Neuronal stem cell (in vitro differentiated cells): Measurements from ENCODE around the gene GDF2.

Experiments
- DNase-seq: peaks from one replicate; pipeline ENCODE4 v3.0.0-alpha.2; 2013; ENCODE audit warnings: low spot score
- H2AFZ ChIP-seq: one replicate; pipeline ENCODE4 v1.6.1; 2013; ENCODE audit warnings: mild to moderate bottlenecking, low read length, inconsistent platforms
- H2AK5ac ChIP-seq: 2 replicates; pipeline ENCODE4 v1.6.1; 2013; ENCODE audit warnings: low read depth, mild to moderate bottlenecking, inconsistent platforms, low read length, moderate library complexity, mixed read lengths
- H2BK120ac ChIP-seq: 2 replicates; pipeline ENCODE4 v1.6.1; 2013; ENCODE audit warnings: low read depth, mild to moderate bottlenecking, inconsistent platforms, low read length, moderate library complexity, mixed read lengths
- H2BK12ac ChIP-seq: one replicate; pipeline ENCODE4 v1.6.1; 2013; ENCODE audit warnings: low read length, inconsistent platforms
- H2BK15ac ChIP-seq: 2 replicates; pipeline ENCODE4 v1.6.1; 2013; ENCODE audit warnings: mild to moderate bottlenecking, low read length, inconsistent platforms, mixed read lengths
- H2BK5ac ChIP-seq: one replicate; pipeline ENCODE4 v1.6.1; 2013; ENCODE audit warnings: inconsistent platforms, mild to moderate bottlenecking, low read length, moderate library complexity
- H3K14ac ChIP-seq: one replicate; pipeline ENCODE4 v1.6.1; 2013; ENCODE audit warnings: low read length, inconsistent platforms
- H3K18ac ChIP-seq: 2 replicates; pipeline ENCODE4 v1.6.1; 2013; ENCODE audit warnings: low read length, inconsistent platforms
- H3K23ac ChIP-seq: 2 replicates; pipeline ENCODE4 v1.6.1; 2013; ENCODE audit warnings: low read depth, mild to moderate bottlenecking, mixed read lengths, low read length, inconsistent platforms; ENCODE audit not compliant: poor library complexity
- H3K27ac ChIP-seq: replicated peaks from 3 replicates; pipeline ENCODE4 v1.5.1; 2013; ENCODE audit warnings: low read length, inconsistent platforms
- H3K27me3 ChIP-seq, 3 experiments: 2 replicates each; pipeline ENCODE4 v1.6.1; 2013; ENCODE audit warnings: low read length in 3 of 3, mild to moderate bottlenecking in 2 of 3, inconsistent platforms in 1 of 3, low read depth in 1 of 3, mixed read lengths in 1 of 3, moderate library complexity in 1 of 3; ENCODE audit not compliant: control insufficient read depth in 3 of 3, insufficient read depth in 3 of 3
- H3K36me3 ChIP-seq, 2 donors: replicated peaks in 1 of 2; 2 replicates each; pipeline ENCODE4 v1.6.1; 2013; ENCODE audit warnings: low read length in 2 of 2; ENCODE audit not compliant: control insufficient read depth in 2 of 2, insufficient read depth in 2 of 2
- H3K4ac ChIP-seq: 2 replicates; pipeline ENCODE4 v1.6.1; 2013; ENCODE audit warnings: inconsistent platforms, mild to moderate bottlenecking, low read length, moderate library complexity
- H3K4me1 ChIP-seq, 2 donors: 1 replicate in 1 of 2; 2 replicates in 1 of 2; pipeline ENCODE4 v1.6.1; 2013; ENCODE audit warnings: low read length in 2 of 2, low read depth in 1 of 2; ENCODE audit not compliant: control insufficient read depth in 2 of 2, insufficient read depth in 1 of 2
- H3K4me2 ChIP-seq: one replicate; pipeline ENCODE4 v1.6.1; 2013; ENCODE audit warnings: mild to moderate bottlenecking, low read length, inconsistent platforms; ENCODE audit not compliant: insufficient read depth, poor library complexity, severe bottlenecking
- H3K4me3 ChIP-seq, 2 donors: 2 replicates each; pipeline ENCODE4 v1.5.1; 2013; ENCODE audit warnings: low read length in 2 of 2, mild to moderate bottlenecking in 2 of 2, inconsistent platforms in 1 of 2, moderate library complexity in 1 of 2
- H3K79me1 ChIP-seq: one replicate; pipeline ENCODE4 v1.6.1; 2013; ENCODE audit warnings: low read depth, mild to moderate bottlenecking, inconsistent platforms, low read length, moderate library complexity
- H3K9ac ChIP-seq: one replicate; pipeline ENCODE4 v1.6.1; 2013; ENCODE audit warnings: mild to moderate bottlenecking, low read depth, low read length, inconsistent platforms; ENCODE audit not compliant: poor library complexity
- H3K9me3 ChIP-seq, 2 donors: replicated peaks in 1 of 2; 2 replicates each; pipeline versions ENCODE3 to v1.6.1; 2013; ENCODE audit warnings: low read length in 2 of 2, mild to moderate bottlenecking in 2 of 2, inconsistent platforms in 1 of 2, low read depth in 1 of 2, mixed read lengths in 1 of 2, moderate library complexity in 1 of 2; ENCODE audit not compliant: control insufficient read depth in 2 of 2, insufficient read depth in 1 of 2
- H4K8ac ChIP-seq: one replicate; pipeline ENCODE4 v1.6.1; 2013; ENCODE audit warnings: low read depth, mild to moderate bottlenecking, inconsistent platforms, low read length, moderate library complexity
- H4K91ac ChIP-seq: one replicate; pipeline ENCODE4 v1.6.1; 2013; ENCODE audit warnings: low read length, low read depth, mild to moderate bottlenecking, inconsistent platforms; ENCODE audit not compliant: poor library complexity
- WGBS, 2 donors: extraction: QIAGEN DNeasy Blood & Tissue Kit; methylation state at CpG; one replicate each; pipeline ENCODE4 v1.1.7; 2013; ENCODE audit warnings: missing lambda C conversion rate in 2 of 2, mixed read lengths in 1 of 2; ENCODE audit not compliant: insufficient read length in 2 of 2, insufficient replicate concordance in 1 of 2; ENCODE audit errors: extremely low coverage in 2 of 2; 5-methylcytosine and 5-hydroxymethylcytosine counted together

The GDF2 gene

DNA sequence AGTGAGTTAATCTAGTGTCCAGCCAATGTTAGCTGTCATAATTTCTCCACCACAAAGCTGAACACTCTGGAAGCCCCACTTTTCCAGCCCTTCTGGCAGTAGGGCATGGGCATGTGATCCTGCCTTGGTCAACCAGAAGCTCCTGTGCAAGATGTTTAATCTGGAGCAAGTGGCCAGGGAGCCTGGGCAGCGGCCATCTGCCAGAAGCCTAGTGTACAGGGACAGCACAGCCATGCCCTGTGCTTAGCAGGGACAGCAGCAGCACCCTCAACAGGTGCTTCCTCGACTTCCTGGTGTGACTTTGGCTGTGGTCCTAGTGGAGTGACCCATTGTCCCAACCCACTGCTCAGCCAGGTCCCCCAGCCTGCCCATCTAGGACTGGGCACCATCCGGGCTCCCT, 36.2 kb downstream of the GDF2 start:
- H3K9ac ChIP-seq = no peak overlapping the region
- no peak overlapping the region for H4K8ac ChIP-seq
- no peak overlapping the region for H3K4me2 ChIP-seq
- no peak for DNase-seq
- no peak overlapping the region for H2BK5ac ChIP-seq
- no peak overlapping the region for H2BK12ac ChIP-seq
- H3K18ac ChIP-seq = no peak overlapping the region
- H3K79me1 ChIP-seq = no peaks in the 10 kb centered on the region
- H4K91ac ChIP-seq = no peak overlapping the region
- no peaks in the 10 kb centered on the region for H3K36me3 ChIP-seq
- WGBS, 2 donors = no CpG with 5 or more reads among the region's 3 CpGs
- H3K9me3 ChIP-seq = no peaks in the 10 kb centered on the region
- H2BK120ac ChIP-seq = no peak overlapping the region
- no peak overlapping the region for H2BK15ac ChIP-seq
- H2AK5ac ChIP-seq = no peak overlapping the region
- H3K14ac ChIP-seq = no peak overlapping the region
- H3K23ac ChIP-seq = peak overlapping the region; percentile 75
- H3K27me3 ChIP-seq = no peaks in the 10 kb centered on the region
- H3K4me1 ChIP-seq = peaks cover 0 to 3% of the 10 kb centered on the region in 2 donors
- no peak overlapping the region for H3K27ac ChIP-seq
- peak overlapping the region in 1 of 2 donors; percentile 10 for H3K4me3 ChIP-seq
- H2AFZ ChIP-seq = no peak overlapping the region
- H3K4ac ChIP-seq = no peak overlapping the region

DNA sequence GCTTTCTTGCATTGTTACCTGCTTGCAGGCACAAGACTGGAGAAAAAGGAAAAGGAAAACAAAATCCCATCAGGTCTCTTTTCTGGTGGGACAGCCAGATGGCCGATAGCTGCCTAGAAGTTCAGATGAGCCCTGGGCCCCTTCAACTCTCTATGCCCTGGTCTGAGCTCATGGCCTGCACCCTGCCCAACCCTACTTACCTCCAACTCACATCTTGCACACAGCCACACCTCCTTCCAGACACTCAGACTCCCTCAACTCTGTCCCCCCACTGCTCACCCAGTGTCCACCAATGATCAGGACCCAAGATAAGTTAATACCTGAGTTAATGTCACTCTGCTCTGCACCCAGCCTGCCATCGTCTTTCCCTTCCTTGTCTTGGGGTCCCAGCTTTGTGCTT, 36.8 kb downstream of the GDF2 start:
- WGBS, 2 donors = no CpG with 5 or more reads among the region's 2 CpGs
- Histone ChIP-seq H3K27ac (no peak overlapping the region), H2AK5ac (no peak overlapping the region), H2AFZ (no peak overlapping the region), H2BK120ac (no peak overlapping the region), H3K18ac (no peak overlapping the region), H3K27me3 (no peaks in the 10 kb centered on the region), H3K23ac (no peak overlapping the region), H3K9me3 (no peaks in the 10 kb centered on the region), H3K4me1 (peaks cover 0 to 3% of the 10 kb centered on the region in 2 donors), H3K4me2 (no peak overlapping the region), H3K4me3 (no peak overlapping the region), H2BK5ac (no peak overlapping the region), H3K14ac (no peak overlapping the region), H3K4ac (no peak overlapping the region), H2BK12ac (no peak overlapping the region), H2BK15ac (no peak overlapping the region), H4K8ac (no peak overlapping the region), H3K9ac (no peak overlapping the region), H3K36me3 (no peaks in the 10 kb centered on the region), H3K79me1 (no peaks in the 10 kb centered on the region), H4K91ac (no peak overlapping the region)
- no peak for DNase-seq

DNA sequence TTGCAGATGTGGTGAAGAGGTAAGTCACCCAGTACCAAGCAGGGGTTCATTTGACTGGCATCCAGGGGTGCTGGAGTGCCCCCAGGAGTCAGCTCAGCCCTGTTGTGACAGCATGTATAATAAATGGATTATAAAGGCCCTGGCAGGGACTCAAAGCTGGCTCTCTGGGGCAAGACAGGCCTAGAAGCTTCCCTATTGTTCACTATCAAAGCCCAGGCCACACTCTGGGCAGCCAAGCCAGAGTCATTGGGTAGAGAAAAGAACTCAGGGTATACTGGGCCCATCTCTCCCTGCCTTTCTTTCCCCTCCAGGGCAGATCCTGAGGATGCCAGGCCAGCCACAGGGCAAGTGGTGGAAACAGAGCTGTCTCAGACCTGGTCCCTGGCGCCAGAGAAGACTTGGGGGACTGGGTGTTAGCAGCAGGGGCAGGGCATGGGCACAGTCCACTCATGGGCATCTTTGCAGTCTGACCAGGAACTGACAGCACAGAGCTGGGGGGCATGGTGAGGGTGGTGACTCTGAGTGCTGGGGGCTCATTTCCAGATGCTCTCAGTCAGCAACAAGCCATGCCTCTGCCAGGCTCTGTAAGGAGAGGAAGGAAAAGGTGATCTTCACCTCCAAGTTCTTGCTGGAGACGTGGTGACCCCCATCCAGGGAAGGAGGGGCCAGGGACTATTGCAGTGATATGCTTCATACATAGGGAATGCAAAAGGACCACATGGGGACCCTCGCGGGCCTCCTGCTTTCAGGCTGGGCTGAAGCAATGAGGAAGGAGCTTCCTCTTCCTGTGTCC, 37.6 kb downstream of the GDF2 start:
- Histone ChIP-seq H4K8ac (no peak overlapping the region), H2AK5ac (no peak overlapping the region), H2BK15ac (no peak overlapping the region), H2BK120ac (no peak overlapping the region), H3K4me2 (no peak overlapping the region), H3K4me1 (peaks cover 0 to 3% of the 10 kb centered on the region in 2 donors), H2BK5ac (no peak overlapping the region), H3K14ac (no peak overlapping the region), H3K9ac (no peak overlapping the region), H3K79me1 (no peaks in the 10 kb centered on the region), H4K91ac (no peak overlapping the region), H3K4me3 (no peak overlapping the region), H3K36me3 (no peaks in the 10 kb centered on the region), H2AFZ (no peak overlapping the region), H3K27me3 (no peaks in the 10 kb centered on the region), H3K23ac (no peak overlapping the region), H3K4ac (no peak overlapping the region), H3K27ac (no peak overlapping the region), H3K9me3 (no peaks in the 10 kb centered on the region), H3K18ac (no peak overlapping the region), H2BK12ac (no peak overlapping the region)
- no CpG with 5 or more reads among the region's 4 CpGs for WGBS, 2 donors
- DNase-seq = no peak

DNA sequence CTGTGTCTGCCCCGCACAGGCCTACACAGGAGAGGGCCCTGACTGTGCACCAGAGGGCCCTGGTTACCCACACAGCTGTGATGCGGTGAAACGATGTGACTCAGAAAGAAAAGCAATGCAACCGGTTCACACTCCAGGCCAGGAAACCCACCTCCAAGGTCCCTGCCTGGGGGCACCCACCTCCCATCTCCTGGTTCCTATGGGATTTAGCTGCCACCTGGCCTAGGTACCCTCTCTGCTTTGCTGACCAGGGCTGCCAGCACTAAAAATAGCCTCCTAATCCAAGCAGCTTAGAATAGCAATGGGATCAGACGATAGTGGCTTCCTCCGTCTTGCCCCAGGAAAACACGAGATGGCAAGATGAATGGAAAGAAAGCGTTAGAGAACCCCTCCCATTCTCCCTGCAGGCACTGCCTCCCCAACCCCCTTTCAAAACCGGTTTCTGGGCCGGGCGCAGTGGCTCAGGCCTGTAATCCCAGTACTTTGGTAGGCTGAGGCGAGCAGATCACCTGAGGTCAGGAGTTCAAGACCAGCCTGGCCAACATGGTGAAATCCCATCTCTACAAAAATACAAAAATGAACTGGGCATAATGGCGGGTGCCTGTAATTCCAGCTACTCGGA, 38.3 kb downstream of the GDF2 start:
- no CpG with 5 or more reads among the region's 14 CpGs for WGBS, 2 donors
- H2BK12ac ChIP-seq = no peak overlapping the region
- H2AK5ac ChIP-seq = no peak overlapping the region
- H2BK5ac ChIP-seq = peak overlapping the region; percentile 55
- H3K27ac ChIP-seq = no peak overlapping the region
- H3K9me3 ChIP-seq = no peaks in the 10 kb centered on the region
- no peaks in the 10 kb centered on the region for H3K27me3 ChIP-seq
- H3K79me1 ChIP-seq = no peaks in the 10 kb centered on the region
- H3K4me1 ChIP-seq = peaks cover 0 to 3% of the 10 kb centered on the region in 2 donors
- no peak overlapping the region for H2AFZ ChIP-seq
- H3K18ac ChIP-seq = no peak overlapping the region
- no peak overlapping the region for H3K4me2 ChIP-seq
- no peak overlapping the region for H3K4ac ChIP-seq
- no peak overlapping the region for H3K4me3 ChIP-seq
- no peak overlapping the region for H4K8ac ChIP-seq
- H2BK120ac ChIP-seq = no peak overlapping the region
- no peak overlapping the region for H4K91ac ChIP-seq
- H3K23ac ChIP-seq = no peak overlapping the region
- no peak for DNase-seq
- H3K9ac ChIP-seq = peak overlapping the region; percentile 27
- no peak overlapping the region for H3K14ac ChIP-seq
- no peaks in the 10 kb centered on the region for H3K36me3 ChIP-seq
- no peak overlapping the region for H2BK15ac ChIP-seq
